GM19452 (cell line): ENCODE data around the gene RSPO1.

Experiments
- ATAC-seq: cut with Tn5 transposase; IDR thresholded peaks from one replicate; pipeline ENCODE4 v1.9.1; 2021; ENCODE audit not compliant: unreplicated experiment

Gene RSPO1

DNA sequence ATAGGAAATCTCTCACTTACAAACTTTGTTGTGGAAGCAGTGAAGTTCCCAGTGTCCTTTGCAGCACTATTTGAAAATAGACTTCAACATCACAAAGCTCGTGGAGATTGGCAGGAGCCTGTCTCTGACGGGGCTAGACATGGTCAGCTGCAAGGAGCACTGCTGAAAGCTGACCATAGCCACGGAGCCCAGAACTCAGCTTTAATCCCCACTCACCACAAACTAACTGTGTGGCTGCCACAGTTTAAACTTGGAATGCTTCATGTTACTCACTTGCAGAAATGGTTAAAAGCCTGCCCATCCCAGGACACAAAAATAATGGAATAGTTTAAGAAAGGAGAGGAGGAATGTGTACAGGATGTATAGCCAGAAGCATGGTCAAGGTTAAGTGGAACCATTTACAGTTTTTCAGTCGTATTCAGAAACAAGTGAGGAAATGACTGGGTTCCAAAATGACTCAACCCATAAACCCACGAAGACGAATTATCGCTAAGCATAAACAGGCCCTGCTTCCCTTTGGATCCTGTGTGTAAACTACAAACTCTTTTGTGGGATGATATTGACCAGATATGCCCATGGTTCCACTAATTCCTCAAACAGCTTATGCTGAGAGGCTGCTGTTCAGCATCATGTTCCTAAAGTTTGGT, 59.7 kb downstream of the RSPO1 start:
- ATAC-seq, result no peak

DNA sequence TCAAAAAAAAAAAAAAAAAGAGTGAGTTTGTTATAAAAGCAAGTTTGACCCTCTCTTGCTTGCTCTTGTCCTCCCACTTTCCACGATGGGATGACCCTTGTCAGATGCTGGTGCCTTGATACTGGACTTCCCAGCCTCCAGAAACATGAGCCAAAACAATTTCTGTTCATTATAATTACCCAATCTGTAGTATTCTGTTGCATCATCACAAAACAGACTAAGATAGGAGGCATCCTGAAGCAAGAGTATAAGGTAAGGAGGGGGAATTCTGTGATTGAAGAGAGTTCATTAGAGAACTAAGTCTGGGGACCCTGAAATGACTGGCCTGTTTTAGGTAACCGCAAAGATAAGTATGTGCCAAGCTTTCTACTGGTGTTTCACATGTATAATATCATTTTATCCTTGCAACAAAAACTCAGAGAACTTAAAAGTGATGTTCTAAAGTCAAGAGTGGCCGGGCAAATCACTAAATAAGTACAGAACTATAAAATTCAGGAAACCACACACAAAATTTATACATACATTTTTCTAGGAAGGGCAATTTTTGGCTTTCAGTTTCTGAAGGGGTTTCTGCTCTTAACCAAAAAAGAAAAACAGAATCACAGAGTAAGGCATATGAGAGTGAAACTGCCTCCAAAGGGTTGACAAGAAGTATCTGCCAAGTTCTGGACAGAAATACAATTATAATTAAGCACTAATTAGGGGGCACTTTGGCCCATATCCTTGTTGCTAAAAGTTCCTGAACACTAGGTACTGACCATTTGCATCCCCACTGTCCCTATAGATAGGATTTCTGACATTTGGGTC, 64.0 kb downstream of the RSPO1 start:
- ATAC-seq, result no peak

DNA sequence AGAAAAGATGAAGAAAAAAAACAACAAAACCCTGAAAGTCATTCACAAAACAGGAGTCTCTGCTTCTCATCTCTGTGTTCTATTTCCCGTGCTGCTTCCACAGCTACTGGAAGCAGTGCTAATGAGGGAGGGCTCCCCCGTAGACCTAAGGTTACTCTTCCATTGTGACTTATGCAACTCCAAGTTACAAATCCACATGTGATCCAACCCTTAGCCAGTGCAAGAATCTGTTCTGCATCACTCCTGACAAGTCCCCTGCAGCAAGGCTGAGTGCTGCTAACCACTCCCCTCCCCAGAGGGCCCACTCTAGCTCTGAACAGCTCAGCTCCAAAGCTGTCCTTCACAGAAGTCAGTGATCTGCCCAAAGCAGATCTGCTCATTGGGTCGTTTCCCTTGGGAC, 67.7 kb downstream of the RSPO1 start:
- no peak for ATAC-seq

DNA sequence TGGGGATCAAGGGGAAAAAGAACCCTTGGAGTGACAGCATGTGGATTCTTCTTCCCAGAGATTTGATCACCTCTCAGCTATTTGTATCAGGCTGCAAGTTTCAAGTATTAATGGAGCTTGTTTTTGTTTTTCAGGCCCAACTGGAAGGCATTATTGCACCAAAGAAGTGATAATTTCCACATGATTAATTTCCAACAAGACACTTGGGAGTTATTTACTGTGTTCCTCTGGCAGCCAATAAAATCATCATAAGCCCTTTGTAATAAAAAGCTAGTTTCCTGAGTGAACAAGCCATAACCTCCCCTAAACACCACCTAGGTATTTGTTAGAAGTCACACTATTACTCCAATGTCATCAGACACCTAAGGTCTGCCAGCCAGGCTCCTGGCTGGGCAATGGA, 69.8 kb downstream of the RSPO1 start:
- no peak for ATAC-seq

DNA sequence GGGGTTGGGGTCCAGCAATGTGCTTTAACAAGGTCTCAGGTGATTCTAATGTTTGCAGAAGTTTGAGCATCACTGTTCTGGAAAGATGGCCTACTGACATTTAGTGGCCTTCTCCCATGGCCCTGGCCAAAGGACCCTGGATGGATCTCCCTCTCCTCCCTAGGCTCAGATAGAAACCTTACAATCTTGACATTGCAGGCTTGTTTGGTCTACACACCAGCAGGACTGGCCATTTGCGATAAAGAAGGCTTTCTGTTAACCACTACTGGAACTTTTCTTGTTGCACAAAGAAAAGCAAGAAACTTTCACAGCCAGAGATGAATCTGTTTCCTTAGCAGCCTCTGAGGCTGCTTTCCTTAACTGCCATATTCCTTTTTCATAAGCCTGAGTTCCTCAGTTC, 71.7 kb downstream of the RSPO1 start:
- ATAC-seq, result no peak
